Loucy (cell line): Measurements from ENCODE around the gene HMCN1.

Experiments used
- H2AFZ ChIP-seq: fragments of 200-600 bp; sonication (generic); 2 replicates; pipeline ENCODE4 v1.6.0; 2016; ENCODE audit warnings: antibody characterized with exemption, mild to moderate bottlenecking, low read length, moderate library complexity
- H3F3A ChIP-seq: fragments of 200-600 bp; 2 replicates; pipeline ENCODE4 v1.6.0; 2016; ENCODE audit warnings: antibody characterized with exemption, low read depth, mild to moderate bottlenecking
- H3K27me3 ChIP-seq: fragments of 200-600 bp; sonication (generic); 2 replicates; pipeline ENCODE4 v1.6.1; 2014; ENCODE audit warnings: low read length, mild to moderate bottlenecking; ENCODE audit not compliant: insufficient read depth, poor library complexity, severe bottlenecking
- H3K36me3 ChIP-seq: fragments of 200-600 bp; sonication (generic); 2 replicates; pipeline ENCODE4 v1.6.1; 2016; ENCODE audit warnings: low read length; ENCODE audit not compliant: insufficient read depth
- H3K4me1 ChIP-seq: fragments of 200-600 bp; sonication (generic); 2 replicates; pipeline ENCODE4 v1.5.1; 2014; ENCODE audit warnings: low read length, mild to moderate bottlenecking; ENCODE audit not compliant: insufficient read depth, poor library complexity, severe bottlenecking
- H3K4me2 ChIP-seq: fragments of 200-600 bp; sonication (generic); 2 replicates; pipeline ENCODE4 v1.6.0; 2014; ENCODE audit warnings: antibody characterized with exemption, low read length, low read depth, mild to moderate bottlenecking; ENCODE audit not compliant: poor library complexity, severe bottlenecking
- H3K4me3 ChIP-seq: fragments of 200-600 bp; sonication (generic); 2 replicates; pipeline ENCODE4 v1.5.1; 2014; ENCODE audit warnings: low read length, mild to moderate bottlenecking, mixed read lengths; ENCODE audit not compliant: poor library complexity, severe bottlenecking
- H3K79me2 ChIP-seq: fragments of 200-600 bp; sonication (generic); 2 replicates; pipeline ENCODE4 v1.6.1; 2014; ENCODE audit warnings: low read length; ENCODE audit not compliant: insufficient read depth
- H3K9ac ChIP-seq: fragments of 200-600 bp; sonication (generic); 2 replicates; pipeline ENCODE4 v1.6.0; 2014; ENCODE audit warnings: mild to moderate bottlenecking, low read depth, low read length, moderate library complexity; ENCODE audit not compliant: poor library complexity, severe bottlenecking
- H3K9me2 ChIP-seq: fragments of 200-600 bp; sonication (generic); replicated peaks from 2 replicates; pipeline ENCODE4 v1.6.1; 2016; ENCODE audit warnings: low read depth, low read length, mixed read lengths
- H3K9me3 ChIP-seq: fragments of 200-600 bp; sonication (generic); 2 replicates; pipeline ENCODE4 v1.6.1; 2014; ENCODE audit warnings: mild to moderate bottlenecking, antibody characterized with exemption, low read length, low read depth; ENCODE audit not compliant: insufficient read depth
- H4K20me1 ChIP-seq: fragments of 200-600 bp; sonication (generic); 2 replicates; pipeline ENCODE4 v1.6.0; 2014; ENCODE audit warnings: antibody characterized with exemption, low read length, mild to moderate bottlenecking; ENCODE audit not compliant: insufficient read depth, poor library complexity, severe bottlenecking
- EZH2phosphoT487 ChIP-seq: fragments of 200-600 bp; IDR thresholded peaks from 2 replicates; pipeline ENCODE4 v1.6.1; 2018; ENCODE audit warnings: antibody characterized with exemption, mild to moderate bottlenecking, moderate library complexity, borderline replicate concordance
- TF ChIP-seq, protein P1 (sequence below): fragments of 200-600 bp; sonication (generic); conservative IDR thresholded peaks from 2 replicates; pipeline ENCODE4 v1.5.1; 2014; ENCODE audit warnings: mild to moderate bottlenecking, antibody characterized with exemption, low read length

HMCN1 gene

GRCh38 chr1:186234976-186235686 lies 500.9 kb downstream of the HMCN1 start:
- H3F3A ChIP-seq = no peaks in the 10 kb centered on the region
- no peaks in the 10 kb centered on the region for H3K27me3 ChIP-seq
- no peaks in the 10 kb centered on the region for H3K9me3 ChIP-seq
- H3K4me3 ChIP-seq = no peak overlapping the region
- no peak overlapping the region for H3K9ac ChIP-seq
- no peaks in the 10 kb centered on the region for H3K79me2 ChIP-seq
- TF ChIP-seq EZH2phosphoT487 = no peak
- TF ChIP-seq, protein P1, sequence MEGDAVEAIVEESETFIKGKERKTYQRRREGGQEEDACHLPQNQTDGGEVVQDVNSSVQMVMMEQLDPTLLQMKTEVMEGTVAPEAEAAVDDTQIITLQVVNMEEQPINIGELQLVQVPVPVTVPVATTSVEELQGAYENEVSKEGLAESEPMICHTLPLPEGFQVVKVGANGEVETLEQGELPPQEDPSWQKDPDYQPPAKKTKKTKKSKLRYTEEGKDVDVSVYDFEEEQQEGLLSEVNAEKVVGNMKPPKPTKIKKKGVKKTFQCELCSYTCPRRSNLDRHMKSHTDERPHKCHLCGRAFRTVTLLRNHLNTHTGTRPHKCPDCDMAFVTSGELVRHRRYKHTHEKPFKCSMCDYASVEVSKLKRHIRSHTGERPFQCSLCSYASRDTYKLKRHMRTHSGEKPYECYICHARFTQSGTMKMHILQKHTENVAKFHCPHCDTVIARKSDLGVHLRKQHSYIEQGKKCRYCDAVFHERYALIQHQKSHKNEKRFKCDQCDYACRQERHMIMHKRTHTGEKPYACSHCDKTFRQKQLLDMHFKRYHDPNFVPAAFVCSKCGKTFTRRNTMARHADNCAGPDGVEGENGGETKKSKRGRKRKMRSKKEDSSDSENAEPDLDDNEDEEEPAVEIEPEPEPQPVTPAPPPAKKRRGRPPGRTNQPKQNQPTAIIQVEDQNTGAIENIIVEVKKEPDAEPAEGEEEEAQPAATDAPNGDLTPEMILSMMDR = no peak
- H3K4me1 ChIP-seq = no peaks in the 10 kb centered on the region
- no peaks in the 10 kb centered on the region for H3K9me2 ChIP-seq
- H2AFZ ChIP-seq = no peak overlapping the region
- no peaks in the 10 kb centered on the region for H3K36me3 ChIP-seq
- no peaks in the 10 kb centered on the region for H4K20me1 ChIP-seq
- no peak overlapping the region for H3K4me2 ChIP-seq

- H3K9ac ChIP-seq = no peak overlapping the region
- no peak overlapping the region for H3K4me3 ChIP-seq
- no peaks in the 10 kb centered on the region for H3K9me3 ChIP-seq
- H3K36me3 ChIP-seq = no peaks in the 10 kb centered on the region
- no peak overlapping the region for H3K4me2 ChIP-seq
- H3K9me2 ChIP-seq = no peaks in the 10 kb centered on the region
- no peak for TF ChIP-seq EZH2phosphoT487
- TF ChIP-seq, protein P1 = no peak
- no peaks in the 10 kb centered on the region for H3F3A ChIP-seq
- H3K27me3 ChIP-seq = no peaks in the 10 kb centered on the region
- no peaks in the 10 kb centered on the region for H3K79me2 ChIP-seq
- H3K4me1 ChIP-seq = no peaks in the 10 kb centered on the region
- no peaks in the 10 kb centered on the region for H4K20me1 ChIP-seq
- H2AFZ ChIP-seq = no peak overlapping the region
These were observed 501.5 kb downstream of the HMCN1 start for GRCh38 chr1:186235696-186236095.

DNA sequence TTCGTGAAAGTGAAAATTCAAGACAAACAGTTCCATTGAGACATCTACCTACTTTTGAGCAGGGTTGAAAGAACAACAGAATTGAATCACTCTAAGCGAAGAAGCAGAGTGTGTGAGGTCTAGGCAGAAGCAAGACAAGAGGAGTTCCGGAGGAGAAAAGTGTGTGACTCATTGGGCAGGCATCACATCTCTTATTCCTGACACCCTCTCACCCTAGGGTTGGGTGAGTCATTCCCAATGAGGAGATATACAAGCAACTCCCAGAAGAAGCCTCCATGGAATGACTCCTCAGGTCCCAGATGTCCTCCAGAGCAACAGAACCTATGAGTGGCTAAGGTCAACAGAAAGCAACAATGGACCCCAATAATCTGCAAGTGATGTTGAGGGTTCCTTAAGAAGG lies 502.7 kb downstream of the HMCN1 start:
- H3K9ac ChIP-seq = no peak overlapping the region
- H3K9me3 ChIP-seq = no peaks in the 10 kb centered on the region
- no peak overlapping the region for H2AFZ ChIP-seq
- H3F3A ChIP-seq = no peaks in the 10 kb centered on the region
- no peaks in the 10 kb centered on the region for H3K9me2 ChIP-seq
- no peaks in the 10 kb centered on the region for H3K27me3 ChIP-seq
- TF ChIP-seq EZH2phosphoT487 = no peak
- TF ChIP-seq, protein P1 = no peak
- H3K36me3 ChIP-seq = no peaks in the 10 kb centered on the region
- no peaks in the 10 kb centered on the region for H3K79me2 ChIP-seq
- no peak overlapping the region for H3K4me3 ChIP-seq
- H3K4me2 ChIP-seq = no peak overlapping the region
- no peaks in the 10 kb centered on the region for H4K20me1 ChIP-seq
- H3K4me1 ChIP-seq = no peaks in the 10 kb centered on the region
